Effector memory CD8-positive, alpha-beta T cell (primary cell): ENCODE results near the gene RPS6KA1.
A peak's percentile ranks its signal among the peaks of the same experiment; 100 is the strongest.

Experiments used
- ATAC-seq: fragments of 150-1000 bp; cut with Tn5 transposase; replicated peaks from 2 replicates; pipeline ENCODE4 v1.10.0; 2021; ENCODE audit warnings: mild to moderate bottlenecking, moderate library complexity
- DNase-seq, 3 experiments: peaks; one replicate each; pipeline ENCODE4 v3.0.0; 2021
- H3K27ac Mint-ChIP-seq, 2 donors: one replicate each; pipeline ENCODE4 v1.8.0; 2022; ENCODE audit warnings: mild to moderate bottlenecking in 2 of 2, mixed read lengths in 2 of 2, moderate library complexity in 2 of 2
- H3K27me3 Mint-ChIP-seq, 2 donors: one replicate each; pipeline ENCODE4 v1.8.0; 2022; ENCODE audit warnings: mixed read lengths in 2 of 2
- H3K36me3 Mint-ChIP-seq: one replicate; pipeline ENCODE4 v1.8.0; 2022; ENCODE audit warnings: mild to moderate bottlenecking, moderate library complexity, mixed read lengths; ENCODE audit not compliant: insufficient read depth
- H3K4me1 Mint-ChIP-seq, 2 donors: one replicate each; pipeline ENCODE4 v1.8.0; 2022; ENCODE audit warnings: low read depth in 2 of 2, mixed read lengths in 2 of 2
- H3K4me3 Mint-ChIP-seq, 2 donors: one replicate each; pipeline ENCODE4 v1.8.0; 2022; ENCODE audit warnings: mild to moderate bottlenecking in 2 of 2, mixed read lengths in 2 of 2, moderate library complexity in 2 of 2
- H3K9me3 Mint-ChIP-seq, 2 donors: one replicate each; pipeline ENCODE4 v1.8.0; 2022; ENCODE audit warnings: mixed read lengths in 2 of 2

The RPS6KA1 gene

GRCh38 chr1:26550946-26551345, 21.4 kb downstream of the RPS6KA1 start:
- no peak for ATAC-seq
- H3K4me3 Mint-ChIP-seq, result no peak overlapping the region
- no peaks in the 10 kb centered on the region for H3K27me3 Mint-ChIP-seq
- peak overlapping the region in 1 of 2 donors; percentile 87 for H3K27ac Mint-ChIP-seq
- H3K9me3 Mint-ChIP-seq, result no peaks in the 10 kb centered on the region
- H3K4me1 Mint-ChIP-seq, result peaks cover 35 to 47% of the 10 kb centered on the region in 2 donors
- peaks cover 82% of the 10 kb centered on the region for H3K36me3 Mint-ChIP-seq
- DNase-seq, result no peak

- H3K4me3 Mint-ChIP-seq, result peak overlapping the region in 1 of 2 donors; percentile 6
- no peak for DNase-seq
- H3K4me1 Mint-ChIP-seq, result peaks cover 20 to 31% of the 10 kb centered on the region in 2 donors
- no peak for ATAC-seq
- no peak overlapping the region for H3K27ac Mint-ChIP-seq
- no peaks in the 10 kb centered on the region for H3K27me3 Mint-ChIP-seq
- no peaks in the 10 kb centered on the region for H3K9me3 Mint-ChIP-seq
- peaks cover 80% of the 10 kb centered on the region for H3K36me3 Mint-ChIP-seq
Measured at GRCh38 chr1:26552720-26553119, 23.2 kb downstream of the RPS6KA1 start.

- Mint-ChIP-seq H3K27ac (peak overlapping the region; percentile 62), H3K9me3 (no peaks in the 10 kb centered on the region), H3K27me3 (no peaks in the 10 kb centered on the region), H3K4me3 (no peak overlapping the region), H3K36me3 (peaks cover 71% of the 10 kb centered on the region), H3K4me1 (peaks cover 9 to 27% of the 10 kb centered on the region in 2 donors)
- ATAC-seq (peak; percentile 86), DNase-seq (no peak)
Measured at GRCh38 chr1:26553942-26554682, 24.6 kb downstream of the RPS6KA1 start.

- ATAC-seq (no peak), DNase-seq (no peak)
- Mint-ChIP-seq H3K27me3 (no peaks in the 10 kb centered on the region), H3K4me1 (peaks cover 9 to 27% of the 10 kb centered on the region in 2 donors), H3K27ac (peak overlapping the region; percentile 62 to 73), H3K9me3 (no peaks in the 10 kb centered on the region), H3K4me3 (no peak overlapping the region), H3K36me3 (peaks cover 72% of the 10 kb centered on the region)
Measured at GRCh38 chr1:26554781-26555180, 25.2 kb downstream of the RPS6KA1 start.

GRCh38 chr1:26555550-26555981, 26.0 kb downstream of the RPS6KA1 start:
- H3K27ac Mint-ChIP-seq, result peak overlapping the region; percentile 31 to 73
- DNase-seq (no peak), ATAC-seq (no peak)
- no peak overlapping the region for H3K4me3 Mint-ChIP-seq
- peaks cover 9 to 30% of the 10 kb centered on the region in 2 donors for H3K4me1 Mint-ChIP-seq
- H3K9me3 Mint-ChIP-seq, result no peaks in the 10 kb centered on the region
- peaks cover 71% of the 10 kb centered on the region for H3K36me3 Mint-ChIP-seq
- no peaks in the 10 kb centered on the region for H3K27me3 Mint-ChIP-seq

- ATAC-seq, result no peak
- no peaks in the 10 kb centered on the region for H3K9me3 Mint-ChIP-seq
- no peaks in the 10 kb centered on the region for H3K27me3 Mint-ChIP-seq
- peaks cover 9 to 31% of the 10 kb centered on the region in 2 donors for H3K4me1 Mint-ChIP-seq
- no peak for DNase-seq
- no peak overlapping the region for H3K4me3 Mint-ChIP-seq
- H3K36me3 Mint-ChIP-seq, result peaks cover 69% of the 10 kb centered on the region
- peak overlapping the region in 1 of 2 donors; percentile 65 for H3K27ac Mint-ChIP-seq
Measured at GRCh38 chr1:26556111-26556510, 26.6 kb downstream of the RPS6KA1 start.

- H3K27ac Mint-ChIP-seq, result no peak overlapping the region
- no peaks in the 10 kb centered on the region for H3K9me3 Mint-ChIP-seq
- H3K36me3 Mint-ChIP-seq, result peaks cover 63% of the 10 kb centered on the region
Measured at GRCh38 chr1:26557008-26557407, 27.4 kb downstream of the RPS6KA1 start.

GRCh38 chr1:26558685-26559048, 29.1 kb downstream of the RPS6KA1 start:
- no peaks in the 10 kb centered on the region for H3K9me3 Mint-ChIP-seq
- ATAC-seq, result no peak
- no peaks in the 10 kb centered on the region for H3K27me3 Mint-ChIP-seq
- peak overlapping the region; percentile 67 to 76 for H3K27ac Mint-ChIP-seq
- H3K4me1 Mint-ChIP-seq, result peaks cover 9 to 24% of the 10 kb centered on the region in 2 donors
- peaks cover 63% of the 10 kb centered on the region for H3K36me3 Mint-ChIP-seq
- H3K4me3 Mint-ChIP-seq, result no peak overlapping the region
- no peak for DNase-seq

More at GRCh38 chr1:26557008-26557407, 27.4 kb downstream of the RPS6KA1 start:
- no peak overlapping the region for H3K4me3 Mint-ChIP-seq
- ATAC-seq (no peak), DNase-seq (no peak)
- H3K27me3 Mint-ChIP-seq, result no peaks in the 10 kb centered on the region
- H3K4me1 Mint-ChIP-seq, result peaks cover 14 to 29% of the 10 kb centered on the region in 2 donors

GRCh38 chr1:26560403-26560780, 30.8 kb downstream of the RPS6KA1 start:
- no peak for DNase-seq
- Mint-ChIP-seq H3K9me3 (no peaks in the 10 kb centered on the region), H3K36me3 (peaks cover 66% of the 10 kb centered on the region), H3K4me1 (peaks cover 14 to 20% of the 10 kb centered on the region in 2 donors), H3K27ac (peak overlapping the region in 1 of 2 donors; percentile 82), H3K4me3 (no peak overlapping the region), H3K27me3 (no peaks in the 10 kb centered on the region)
- no peak for ATAC-seq

- Mint-ChIP-seq H3K27me3 (no peaks in the 10 kb centered on the region), H3K9me3 (no peaks in the 10 kb centered on the region), H3K4me3 (no peak overlapping the region), H3K4me1 (peaks cover 10 to 18% of the 10 kb centered on the region in 2 donors), H3K36me3 (peaks cover 91% of the 10 kb centered on the region), H3K27ac (peak overlapping the region; percentile 3 to 78)
- no peak for ATAC-seq
- no peak for DNase-seq
Measured at GRCh38 chr1:26570287-26570686, 40.7 kb downstream of the RPS6KA1 start.

GRCh38 chr1:26571381-26571780, 41.8 kb downstream of the RPS6KA1 start:
- Mint-ChIP-seq H3K4me3 (no peak overlapping the region), H3K27me3 (no peaks in the 10 kb centered on the region), H3K27ac (no peak overlapping the region), H3K4me1 (peaks cover 10 to 18% of the 10 kb centered on the region in 2 donors), H3K36me3 (peaks cover 80% of the 10 kb centered on the region), H3K9me3 (no peaks in the 10 kb centered on the region)
- no peak for DNase-seq
- no peak for ATAC-seq

GRCh38 chr1:26574018-26574417, 44.5 kb downstream of the RPS6KA1 start:
- no peak for ATAC-seq
- peaks cover 59% of the 10 kb centered on the region for H3K36me3 Mint-ChIP-seq

GRCh38 chr1:26574719-26575251, 45.2 kb downstream of the RPS6KA1 start:
- no peak for DNase-seq
- peak overlapping the region; percentile 21 to 56 for H3K27ac Mint-ChIP-seq
- H3K4me1 Mint-ChIP-seq, result peaks cover 11 to 16% of the 10 kb centered on the region in 2 donors
- H3K4me3 Mint-ChIP-seq, result no peak overlapping the region
- no peak for ATAC-seq
- peaks cover 56% of the 10 kb centered on the region for H3K36me3 Mint-ChIP-seq
- H3K27me3 Mint-ChIP-seq, result no peaks in the 10 kb centered on the region
- no peaks in the 10 kb centered on the region for H3K9me3 Mint-ChIP-seq

More at GRCh38 chr1:26574018-26574417, 44.5 kb downstream of the RPS6KA1 start:
- no peak for DNase-seq
- Mint-ChIP-seq H3K27me3 (no peaks in the 10 kb centered on the region), H3K4me1 (peaks cover 13 to 15% of the 10 kb centered on the region in 2 donors), H3K4me3 (no peak overlapping the region), H3K27ac (no peak overlapping the region), H3K9me3 (no peaks in the 10 kb centered on the region)

GRCh38 chr1:26575348-26575747, 45.8 kb downstream of the RPS6KA1 start:
- Mint-ChIP-seq H3K4me3 (no peak overlapping the region), H3K27me3 (no peaks in the 10 kb centered on the region), H3K36me3 (peaks cover 52% of the 10 kb centered on the region), H3K4me1 (peaks cover 12 to 14% of the 10 kb centered on the region in 2 donors), H3K9me3 (no peaks in the 10 kb centered on the region), H3K27ac (peak overlapping the region in 1 of 2 donors; percentile 30)
- DNase-seq, result no peak
- ATAC-seq, result no peak
